Stimulated activated CD8-positive, alpha-beta memory T cell treated with anti-CD3 and anti-CD28 coated beads, Interleukin-12 subunit alpha, Interleukin-12 subunit beta, amount 100 ng/mL, for 4 hours (primary cell): ENCODE data around the gene PIP4K2C.

Experiments used
- DNase-seq: peaks from one replicate; pipeline ENCODE4 v3.0.0-alpha.2; 2020; ENCODE audit warnings: low read depth

Gene PIP4K2C

GRCh38 chr12:57621497-57622292 is 30.7 kb downstream of the PIP4K2C start:
- peak; percentile 36 for DNase-seq

GRCh38 chr12:57622293-57623245 is 31.6 kb downstream of the PIP4K2C start:
- no peak for DNase-seq

- no peak for DNase-seq
These were observed 32.4 kb downstream of the PIP4K2C start for GRCh38 chr12:57623385-57623784.

DNA sequence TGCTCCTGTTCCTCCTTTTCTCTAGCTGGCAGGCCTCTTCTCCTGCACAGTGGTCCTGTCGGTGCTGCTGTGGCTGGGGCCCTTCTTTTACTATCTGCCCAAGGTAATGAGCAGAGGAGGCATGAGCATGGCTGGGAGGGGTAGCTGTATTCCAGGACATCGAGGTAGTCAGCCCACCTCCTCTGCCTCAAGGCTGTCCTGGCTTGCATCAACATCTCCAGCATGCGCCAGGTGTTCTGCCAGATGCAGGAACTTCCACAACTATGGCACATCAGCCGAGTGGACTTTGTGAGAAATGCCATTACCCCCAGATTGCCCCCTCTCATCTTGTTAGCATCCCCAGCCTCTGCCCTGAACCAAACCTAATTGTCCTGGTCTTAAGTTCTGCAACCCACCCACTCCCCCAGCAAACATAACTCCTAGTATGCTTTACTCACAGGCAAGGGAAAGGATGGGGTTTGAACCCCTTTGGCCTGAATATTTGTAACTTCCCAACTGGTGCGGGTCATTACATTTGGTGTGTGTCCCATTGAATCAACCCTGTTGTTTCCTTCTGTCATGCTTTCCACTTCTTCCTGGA is 32.9 kb downstream of the PIP4K2C start:
- no peak for DNase-seq

GRCh38 chr12:57624441-57625220 is 33.6 kb downstream of the PIP4K2C start:
- no peak for DNase-seq

DNA sequence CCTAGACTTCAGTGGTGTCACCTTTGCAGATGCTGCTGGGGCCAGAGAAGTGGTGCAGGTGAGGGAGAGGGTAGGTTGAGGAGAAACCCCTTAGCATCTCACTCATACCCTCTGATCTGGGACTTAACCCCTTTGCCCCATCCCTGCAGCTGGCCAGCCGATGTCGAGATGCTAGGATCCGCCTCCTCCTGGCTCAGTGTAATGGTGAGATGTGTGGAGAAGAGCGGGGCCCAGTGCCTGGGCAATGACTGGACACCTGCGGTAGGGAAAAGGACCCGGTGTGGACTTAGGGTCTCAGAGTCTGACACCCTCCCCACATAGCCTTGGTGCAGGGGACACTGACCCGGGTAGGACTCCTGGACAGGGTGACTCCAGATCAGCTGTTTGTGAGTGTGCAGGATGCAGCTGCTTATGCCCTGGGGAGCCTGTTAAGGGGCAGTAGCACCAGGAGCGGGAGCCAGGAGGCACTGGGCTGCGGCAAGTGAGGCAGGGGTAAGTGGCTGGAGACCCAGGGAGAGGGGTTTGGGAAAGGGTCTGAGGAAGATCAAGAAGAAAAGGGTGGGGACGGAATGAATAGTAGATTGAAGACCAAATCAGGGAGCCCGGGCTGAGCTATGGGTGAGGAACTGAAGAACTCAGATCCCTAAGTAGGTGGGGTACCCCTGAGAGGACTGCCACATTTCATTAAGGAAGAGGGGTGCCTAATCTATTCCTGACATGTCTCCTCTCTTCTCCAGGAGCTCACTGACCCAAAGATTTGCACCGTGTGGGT is 34.5 kb downstream of the PIP4K2C start:
- DNase-seq = no peak

DNA sequence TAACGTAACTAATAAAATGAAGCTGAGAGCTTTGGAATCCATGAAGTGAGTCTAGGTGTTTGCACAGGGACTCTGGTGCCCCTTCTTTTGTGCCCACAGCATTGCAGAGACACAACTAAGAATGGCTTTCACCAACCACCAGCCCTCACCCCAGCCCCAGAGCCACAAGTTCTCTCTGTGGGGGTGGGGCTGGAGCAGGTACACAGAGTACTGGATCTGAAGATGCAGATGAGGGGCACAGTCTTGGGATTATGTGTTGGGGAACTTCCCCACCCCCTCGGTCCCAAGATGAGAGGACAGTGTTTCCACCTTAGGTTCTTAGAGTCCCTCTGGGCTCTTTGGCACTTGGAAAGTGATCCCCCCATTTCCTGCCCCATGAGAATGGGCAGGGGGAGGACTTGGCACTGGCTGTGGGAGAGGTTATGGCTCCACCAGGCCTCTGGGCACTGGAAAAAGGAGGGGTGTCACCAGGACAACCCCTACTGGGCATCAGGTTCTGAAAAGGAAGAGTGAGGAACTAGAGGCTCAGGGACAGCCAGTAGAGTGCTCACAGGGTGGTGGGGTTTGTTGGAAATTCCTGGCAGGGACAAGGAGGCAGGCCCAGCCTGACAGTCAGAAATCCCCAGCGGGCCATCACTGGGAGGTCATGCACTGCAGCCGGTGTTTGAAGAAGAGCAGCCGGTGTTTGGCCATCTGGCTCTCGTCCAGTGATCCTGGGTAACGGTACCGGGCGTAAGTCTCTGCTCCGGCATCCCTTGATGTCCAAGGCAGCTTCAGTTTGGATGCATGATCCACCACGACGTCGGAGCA is 35.3 kb downstream of the PIP4K2C start:
- no peak for DNase-seq

DNA sequence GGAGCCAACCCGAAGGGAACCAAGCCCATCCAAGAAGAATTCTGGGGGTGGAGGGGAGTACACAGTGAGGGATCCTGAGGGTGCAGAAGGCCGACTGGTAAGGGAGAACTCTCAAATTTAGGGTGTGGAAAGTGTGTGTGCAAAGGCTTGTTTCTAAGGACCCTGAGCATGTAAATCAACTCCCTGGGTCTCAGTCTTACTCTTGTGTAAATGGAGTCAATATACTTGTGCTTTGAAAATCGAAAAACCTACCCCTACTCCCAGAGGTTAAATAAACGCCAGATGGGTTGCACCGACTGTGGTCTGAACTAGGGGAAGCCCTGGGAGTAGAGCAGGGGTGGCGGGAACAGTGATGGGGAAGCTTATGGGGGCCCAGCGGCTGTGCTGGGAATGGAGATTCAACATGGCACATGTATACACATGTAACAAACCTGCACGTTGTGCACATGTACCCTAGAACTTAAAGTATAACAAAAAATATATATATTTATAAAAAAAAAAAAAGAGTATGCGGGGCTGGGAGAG is 36.0 kb downstream of the PIP4K2C start:
- no peak for DNase-seq

DNA sequence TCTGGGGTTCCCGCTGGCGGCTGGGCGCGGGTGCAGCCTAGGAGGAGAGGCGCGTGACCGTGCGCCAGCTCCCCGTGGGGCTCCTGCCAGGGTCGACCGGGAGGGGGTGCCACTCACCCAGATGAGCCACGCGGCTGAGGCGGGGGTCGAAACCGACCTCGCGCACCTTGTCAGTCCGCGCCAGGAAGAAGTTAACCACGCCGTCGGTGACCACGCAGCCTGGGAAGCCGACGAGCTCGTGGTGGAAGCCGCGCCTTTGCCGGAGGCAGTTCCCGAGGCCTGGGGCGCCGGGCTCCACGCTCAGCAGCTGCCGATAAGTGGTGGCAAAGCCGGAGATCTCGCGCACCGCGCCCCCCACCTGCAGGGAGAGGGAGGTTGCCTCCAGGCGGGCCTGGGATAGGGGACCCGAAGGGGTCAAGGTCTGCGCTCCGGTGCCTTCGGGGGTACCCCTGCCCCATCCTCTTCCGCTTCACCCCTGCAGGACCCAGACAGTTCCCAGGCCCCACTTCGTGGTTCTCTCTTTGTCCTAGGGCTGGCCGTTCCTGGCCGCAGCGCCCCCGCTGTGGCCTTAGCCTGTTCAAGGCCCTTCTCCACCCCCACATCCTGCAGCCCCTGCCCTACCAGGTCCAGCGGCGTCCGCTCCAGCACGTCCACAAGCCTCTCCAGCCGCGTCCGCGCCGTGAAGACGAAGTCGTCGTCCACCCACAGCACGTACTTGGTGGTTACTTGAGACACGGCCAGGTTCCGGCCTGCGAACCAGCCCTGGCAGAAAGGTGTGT is 36.7 kb downstream of the PIP4K2C start:
- no peak for DNase-seq

- DNase-seq = no peak
These were observed 37.5 kb downstream of the PIP4K2C start for GRCh38 chr12:57628280-57629191.

GRCh38 chr12:57629897-57630471 is 39.0 kb downstream of the PIP4K2C start:
- no peak for DNase-seq

- DNase-seq = no peak
These were observed 40.0 kb downstream of the PIP4K2C start for GRCh38 chr12:57630891-57631433.

- DNase-seq = no peak
These were observed 40.6 kb downstream of the PIP4K2C start for GRCh38 chr12:57631566-57632072.

- no peak for DNase-seq
These were observed 41.3 kb downstream of the PIP4K2C start for GRCh38 chr12:57632073-57632957.

DNA sequence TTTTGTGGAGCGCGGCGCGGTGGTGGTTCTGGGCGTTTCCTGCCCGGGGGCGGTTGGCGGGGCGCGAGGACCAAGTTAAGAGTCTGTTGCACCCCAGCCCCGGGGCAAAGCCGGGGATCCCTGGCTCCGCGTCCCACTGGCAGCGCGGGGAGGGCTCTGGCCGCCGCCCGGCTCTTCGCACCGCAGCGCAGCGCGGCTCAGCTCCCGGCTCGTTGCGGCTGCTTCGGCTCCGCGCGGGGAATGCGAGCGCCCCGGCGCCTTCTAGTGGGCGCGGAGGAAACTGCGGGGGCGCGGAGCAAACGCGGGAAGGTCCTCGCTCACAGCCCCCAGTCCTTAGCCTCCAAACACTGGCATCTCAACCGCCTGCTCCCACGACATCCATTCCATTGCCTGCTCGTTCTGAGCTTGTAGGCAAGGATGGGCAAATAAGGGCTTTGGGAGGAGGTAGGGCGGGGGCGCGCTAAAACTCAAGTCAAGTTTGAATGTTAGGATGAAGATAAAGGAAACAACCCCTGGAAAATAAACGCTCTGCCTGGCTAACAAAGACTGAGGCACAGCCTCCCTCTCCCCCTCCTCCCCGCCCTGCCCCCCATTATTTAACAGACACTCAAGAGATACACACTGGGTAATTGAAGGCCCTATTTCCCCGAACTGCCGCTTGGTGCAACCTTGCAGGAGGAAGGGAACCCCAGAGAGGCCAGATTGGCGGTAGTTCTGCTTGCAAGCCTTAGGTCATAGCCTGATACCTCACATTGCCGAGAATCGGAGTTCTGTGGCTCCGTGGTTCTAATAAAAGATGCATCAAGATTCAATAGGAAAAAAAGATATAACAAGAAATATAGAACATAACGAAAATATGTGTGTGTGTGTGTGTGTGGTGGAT is 42.2 kb downstream of the PIP4K2C start, which contains the start of gene B4GALNT1:
Gene B4GALNT1 (minus strand): TSS at position 244 of the 883 bp plus-strand sequence. CDS start 1,069 bp downstream, outside the sequence.
- DNase-seq = peak; percentile 53
